Measurements from ENCODE around the gene CENPT.

Gene CENPT

GRCh38 chr16:67828651-67829050 is 18.8 kb downstream of the CENPT start:
- no peaks in the 10 kb centered on the region for H3K27me3 ChIP-seq (ENCODE audit: control insufficient read depth, insufficient read depth, low read length)
- no peaks in the 10 kb centered on the region for H3K79me2 ChIP-seq
- H3K4me1 ChIP-seq = no peaks in the 10 kb centered on the region
- H3K36me3 ChIP-seq (ENCODE audit: control insufficient read depth, insufficient read depth, low read length) = no peaks in the 10 kb centered on the region
- H2AFZ ChIP-seq = no peak overlapping the region
- no peak for TF ChIP-seq CTCF (IDR thresholded peaks at IDR 0.05)
- H3K9me3 ChIP-seq (ENCODE audit: control insufficient read depth, low read length) = no peaks in the 10 kb centered on the region
- H3K4me2 ChIP-seq (ENCODE audit: low read length) = no peak overlapping the region
- no peak overlapping the region for H3K4me3 ChIP-seq (ENCODE audit: low read depth, low read length)
- no peak overlapping the region for H3K9ac ChIP-seq
- no peak overlapping the region for H3K27ac ChIP-seq

GRCh38 chr16:67825906-67826305 is 21.6 kb downstream of the CENPT start:
- no peaks in the 10 kb centered on the region for H3K27me3 ChIP-seq (ENCODE audit: control insufficient read depth, insufficient read depth, low read length)
- no peak overlapping the region for H3K4me2 ChIP-seq (ENCODE audit: low read length)
- no peak overlapping the region for H2AFZ ChIP-seq
- H3K4me1 ChIP-seq = no peaks in the 10 kb centered on the region
- H3K36me3 ChIP-seq (ENCODE audit: control insufficient read depth, insufficient read depth, low read length) = no peaks in the 10 kb centered on the region
- no peak overlapping the region for H3K9ac ChIP-seq
- no peaks in the 10 kb centered on the region for H3K9me3 ChIP-seq (ENCODE audit: control insufficient read depth, low read length)
- H3K27ac ChIP-seq = no peak overlapping the region
- no peak for TF ChIP-seq CTCF (IDR thresholded peaks at IDR 0.05)
- no peak overlapping the region for H3K4me3 ChIP-seq (ENCODE audit: low read depth, low read length)
- H3K79me2 ChIP-seq = no peaks in the 10 kb centered on the region

GRCh38 chr16:67825119-67825518 is 22.4 kb downstream of the CENPT start:
- H3K79me2 ChIP-seq = no peaks in the 10 kb centered on the region
- no peaks in the 10 kb centered on the region for H3K4me1 ChIP-seq
- no peaks in the 10 kb centered on the region for H3K27me3 ChIP-seq (ENCODE audit: control insufficient read depth, insufficient read depth, low read length)
- no peak overlapping the region for H3K9ac ChIP-seq
- H3K36me3 ChIP-seq (ENCODE audit: control insufficient read depth, insufficient read depth, low read length) = no peaks in the 10 kb centered on the region
- no peaks in the 10 kb centered on the region for H3K9me3 ChIP-seq (ENCODE audit: control insufficient read depth, low read length)
- no peak overlapping the region for H3K4me3 ChIP-seq (ENCODE audit: low read depth, low read length)
- no peak overlapping the region for H3K27ac ChIP-seq
- H3K4me2 ChIP-seq (ENCODE audit: low read length) = no peak overlapping the region
- no peak overlapping the region for H2AFZ ChIP-seq
- no peak for TF ChIP-seq CTCF (IDR thresholded peaks at IDR 0.05)

- Histone ChIP-seq H2AFZ (no peak overlapping the region), H3K4me1 (no peaks in the 10 kb centered on the region), H3K4me3 (ENCODE audit: low read depth, low read length) (no peak overlapping the region), H3K27me3 (ENCODE audit: control insufficient read depth, insufficient read depth, low read length) (no peaks in the 10 kb centered on the region), H3K9ac (no peak overlapping the region), H3K36me3 (ENCODE audit: control insufficient read depth, insufficient read depth, low read length) (no peaks in the 10 kb centered on the region), H3K79me2 (no peaks in the 10 kb centered on the region), H3K4me2 (ENCODE audit: low read length) (no peak overlapping the region), H3K27ac (no peak overlapping the region), H3K9me3 (ENCODE audit: control insufficient read depth, low read length) (no peaks in the 10 kb centered on the region)
- TF ChIP-seq CTCF (IDR thresholded peaks at IDR 0.05) = no peak
These were observed 25.0 kb downstream of the CENPT start for GRCh38 chr16:67822511-67822910.

- H3K4me2 ChIP-seq (ENCODE audit: low read length) = no peak overlapping the region
- no peaks in the 10 kb centered on the region for H3K27me3 ChIP-seq (ENCODE audit: control insufficient read depth, insufficient read depth, low read length)
- no peaks in the 10 kb centered on the region for H3K9me3 ChIP-seq (ENCODE audit: control insufficient read depth, low read length)
- no peak for TF ChIP-seq CTCF (IDR thresholded peaks at IDR 0.05)
- H3K79me2 ChIP-seq = no peaks in the 10 kb centered on the region
- H2AFZ ChIP-seq = no peak overlapping the region
- no peaks in the 10 kb centered on the region for H3K4me1 ChIP-seq
- H3K4me3 ChIP-seq (ENCODE audit: low read depth, low read length) = no peak overlapping the region
- H3K27ac ChIP-seq = no peak overlapping the region
- H3K36me3 ChIP-seq (ENCODE audit: control insufficient read depth, insufficient read depth, low read length) = no peaks in the 10 kb centered on the region
- no peak overlapping the region for H3K9ac ChIP-seq
These were observed 26.8 kb downstream of the CENPT start for GRCh38 chr16:67820608-67821259.

Data from parathyroid adenoma (tissue), 2 donors.